GM12872 (cell line): ENCODE measurements around the gene MRGPRD.

Source experiments
- TF ChIP-seq, protein P1 (sequence below): IDR thresholded peaks from 3 replicates; pipeline ENCODE4 v1.5.1; 2011; ENCODE audit warnings: low read depth, mild to moderate bottlenecking, low read length, moderate library complexity; ENCODE audit not compliant: insufficient read depth

The MRGPRD gene

GRCh38 chr11:68966894-68967780 is 13.6 kb downstream of the MRGPRD start:
- TF ChIP-seq, protein P1, sequence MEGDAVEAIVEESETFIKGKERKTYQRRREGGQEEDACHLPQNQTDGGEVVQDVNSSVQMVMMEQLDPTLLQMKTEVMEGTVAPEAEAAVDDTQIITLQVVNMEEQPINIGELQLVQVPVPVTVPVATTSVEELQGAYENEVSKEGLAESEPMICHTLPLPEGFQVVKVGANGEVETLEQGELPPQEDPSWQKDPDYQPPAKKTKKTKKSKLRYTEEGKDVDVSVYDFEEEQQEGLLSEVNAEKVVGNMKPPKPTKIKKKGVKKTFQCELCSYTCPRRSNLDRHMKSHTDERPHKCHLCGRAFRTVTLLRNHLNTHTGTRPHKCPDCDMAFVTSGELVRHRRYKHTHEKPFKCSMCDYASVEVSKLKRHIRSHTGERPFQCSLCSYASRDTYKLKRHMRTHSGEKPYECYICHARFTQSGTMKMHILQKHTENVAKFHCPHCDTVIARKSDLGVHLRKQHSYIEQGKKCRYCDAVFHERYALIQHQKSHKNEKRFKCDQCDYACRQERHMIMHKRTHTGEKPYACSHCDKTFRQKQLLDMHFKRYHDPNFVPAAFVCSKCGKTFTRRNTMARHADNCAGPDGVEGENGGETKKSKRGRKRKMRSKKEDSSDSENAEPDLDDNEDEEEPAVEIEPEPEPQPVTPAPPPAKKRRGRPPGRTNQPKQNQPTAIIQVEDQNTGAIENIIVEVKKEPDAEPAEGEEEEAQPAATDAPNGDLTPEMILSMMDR, result no peak

DNA sequence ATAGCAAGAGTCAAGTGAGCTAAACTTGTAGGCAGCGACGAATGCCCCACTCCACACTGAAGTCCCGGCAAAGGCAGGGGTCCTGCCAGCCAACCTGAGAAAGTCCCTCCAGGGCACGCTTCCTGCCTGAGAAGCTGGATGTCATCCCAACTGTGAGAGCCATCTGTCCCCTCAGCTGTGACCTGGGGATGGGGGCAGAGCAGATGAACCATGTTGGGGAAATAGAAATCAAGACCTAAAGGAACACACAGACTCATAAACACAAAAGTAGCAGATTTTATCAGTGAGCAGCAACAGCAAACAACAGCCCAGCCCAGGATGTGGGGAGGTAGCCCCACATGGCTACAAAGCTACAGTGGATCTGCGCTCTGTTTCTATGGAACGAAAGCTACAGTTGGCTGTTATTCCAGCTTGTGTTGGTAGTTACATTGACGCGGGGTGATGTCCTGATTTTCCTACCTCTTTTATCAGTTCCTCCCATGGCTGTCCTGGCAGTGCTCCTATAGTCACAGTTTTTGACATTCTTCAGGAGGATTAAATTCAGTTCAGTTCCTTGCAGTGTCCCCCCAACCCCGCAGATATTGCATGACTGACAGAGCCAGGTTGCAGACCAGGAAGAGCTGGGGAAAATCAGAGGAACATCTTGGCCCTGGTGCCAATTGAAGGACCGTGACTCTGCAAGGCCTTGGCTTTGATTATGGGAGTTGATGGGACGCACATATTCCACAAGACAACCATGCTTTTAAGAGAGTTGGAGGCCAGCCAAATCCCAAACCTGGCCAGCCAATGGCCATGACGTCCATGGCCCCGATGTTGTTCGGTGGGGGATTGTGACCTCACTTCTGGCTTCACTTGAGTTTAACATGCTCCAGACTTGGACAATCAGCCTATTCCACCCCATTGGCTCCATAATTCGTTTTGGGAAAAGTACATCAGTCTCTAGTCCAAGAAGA is 14.6 kb downstream of the MRGPRD start:
- TF ChIP-seq, protein P1, result no peak

- TF ChIP-seq, protein P1, result no peak
These were observed 17.0 kb downstream of the MRGPRD start for GRCh38 chr11:68963779-68964178.

- TF ChIP-seq, protein P1, result no peak
These were observed 18.1 kb downstream of the MRGPRD start for GRCh38 chr11:68962527-68963250.

- TF ChIP-seq, protein P1, result no peak
These were observed 19.5 kb downstream of the MRGPRD start for GRCh38 chr11:68961245-68961644.

DNA sequence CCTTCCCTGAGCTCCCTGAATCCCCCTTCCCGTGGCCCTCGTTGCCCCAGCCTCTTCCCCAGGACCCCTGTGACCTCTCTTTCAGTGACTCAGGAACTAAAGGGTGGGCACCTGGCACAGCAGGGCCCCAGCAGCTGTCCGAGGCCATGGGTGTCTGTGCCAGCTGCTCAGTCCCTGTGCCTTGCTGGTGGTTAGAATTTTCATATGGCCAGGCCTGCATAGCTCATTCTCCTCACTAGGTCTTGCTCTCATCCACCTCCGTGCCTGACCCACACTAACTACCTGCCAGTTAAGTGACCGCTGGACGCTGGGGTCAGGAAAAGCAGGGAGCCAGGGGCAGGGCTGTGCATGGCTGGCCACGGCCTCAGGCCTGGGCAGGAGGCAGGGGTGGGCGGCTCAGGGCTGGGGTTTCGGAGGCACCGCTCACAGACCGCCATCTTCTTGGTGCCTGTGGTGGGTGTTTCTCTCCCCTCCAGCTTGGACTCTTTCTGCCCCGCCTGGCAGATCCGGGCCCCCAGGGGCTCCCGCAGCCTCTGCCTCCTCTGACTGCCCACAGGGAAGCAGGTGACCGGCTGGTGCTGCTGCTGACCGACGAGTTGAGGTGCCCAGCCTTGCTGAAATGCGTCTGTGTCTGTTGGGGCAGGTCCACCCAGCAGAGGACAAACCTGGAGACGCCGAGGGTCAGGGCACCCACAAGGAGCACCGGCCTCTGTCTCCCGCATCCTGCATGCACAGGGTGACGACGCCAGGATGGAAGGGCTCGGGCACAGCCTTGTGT is 20.3 kb downstream of the MRGPRD start:
- TF ChIP-seq, protein P1, result no peak
